Keratinocyte (primary cell): Measurements from ENCODE around the gene VRTN.

Experiments used
- EZH2 ChIP-seq: IDR thresholded peaks from one replicate; pipeline ENCODE4 v1.6.1; 2012; ENCODE audit warnings: inconsistent platforms, mild to moderate bottlenecking, low read length, moderate library complexity
- TF ChIP-seq, protein P1 (sequence below), 3 experiments: IDR thresholded peaks in 1 of 3; conservative IDR thresholded peaks in 1 of 3; optimal IDR thresholded peaks in 1 of 3; 2 replicates in 2 of 3; 3 replicates in 1 of 3; pipeline versions ENCODE3 to v1.5.1; 2011; ENCODE audit warnings: low read length in 3 of 3, mild to moderate bottlenecking in 3 of 3, moderate library complexity in 2 of 3, control low read depth in 1 of 3, inconsistent platforms in 1 of 3; ENCODE audit not compliant: insufficient read depth in 2 of 3; ENCODE audit errors: extremely low read depth in 1 of 3

DNA sequence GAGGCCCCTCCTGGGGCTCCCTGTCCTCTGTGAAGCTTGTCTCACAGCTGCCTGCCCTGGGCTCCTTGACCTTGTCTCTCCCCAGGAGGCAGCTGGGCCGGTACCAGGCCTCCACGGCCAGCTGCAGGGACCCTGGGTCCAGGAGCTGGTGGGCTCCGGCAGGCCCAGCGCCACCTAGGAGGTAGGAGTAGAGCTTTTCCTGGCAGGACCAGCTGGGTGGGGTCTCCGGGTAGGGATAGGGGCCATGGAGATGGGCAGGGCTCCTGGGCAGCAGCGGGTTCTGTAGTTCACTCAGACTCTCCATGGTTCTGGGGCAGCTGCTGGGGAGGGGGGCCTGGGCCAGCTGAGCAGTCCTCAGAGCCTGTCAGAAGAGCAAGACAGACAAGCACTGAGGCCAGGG lies 61.2 kb downstream of the VRTN start:
- TF ChIP-seq, protein P1, sequence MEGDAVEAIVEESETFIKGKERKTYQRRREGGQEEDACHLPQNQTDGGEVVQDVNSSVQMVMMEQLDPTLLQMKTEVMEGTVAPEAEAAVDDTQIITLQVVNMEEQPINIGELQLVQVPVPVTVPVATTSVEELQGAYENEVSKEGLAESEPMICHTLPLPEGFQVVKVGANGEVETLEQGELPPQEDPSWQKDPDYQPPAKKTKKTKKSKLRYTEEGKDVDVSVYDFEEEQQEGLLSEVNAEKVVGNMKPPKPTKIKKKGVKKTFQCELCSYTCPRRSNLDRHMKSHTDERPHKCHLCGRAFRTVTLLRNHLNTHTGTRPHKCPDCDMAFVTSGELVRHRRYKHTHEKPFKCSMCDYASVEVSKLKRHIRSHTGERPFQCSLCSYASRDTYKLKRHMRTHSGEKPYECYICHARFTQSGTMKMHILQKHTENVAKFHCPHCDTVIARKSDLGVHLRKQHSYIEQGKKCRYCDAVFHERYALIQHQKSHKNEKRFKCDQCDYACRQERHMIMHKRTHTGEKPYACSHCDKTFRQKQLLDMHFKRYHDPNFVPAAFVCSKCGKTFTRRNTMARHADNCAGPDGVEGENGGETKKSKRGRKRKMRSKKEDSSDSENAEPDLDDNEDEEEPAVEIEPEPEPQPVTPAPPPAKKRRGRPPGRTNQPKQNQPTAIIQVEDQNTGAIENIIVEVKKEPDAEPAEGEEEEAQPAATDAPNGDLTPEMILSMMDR (optimal IDR thresholded peaks at IDR 0.05 in 1 of 3, IDR thresholded peaks at IDR 0.05 in 1 of 3, conservative IDR thresholded peaks at IDR 0.05 in 1 of 3; ENCODE audit: extremely low read depth in 1 of 3, insufficient read depth in 2 of 3, low read length in 3 of 3) = no peak
- no peak for TF ChIP-seq EZH2
